Measurements from ENCODE around the gene TUSC2.

- TF ChIP-seq CTCF (IDR thresholded peaks at IDR 0.05; ENCODE audit: insufficient read depth, low read length, poor library complexity, severe bottlenecking) (no peak), EZH2phosphoT487 (conservative IDR thresholded peaks at IDR 0.05; ENCODE audit: low read length) (no peak)
Observed at GRCh38 chr3:50294089-50294488, 33.9 kb downstream of the TUSC2 start.

Measured in SU-DHL-6 (cell line).